Ovary (tissue), 9 donors: ENCODE results near the gene C8A. TPM values are rescaled to one million over a fixed set of nuclear protein-coding genes. Genes with fewer than 3 reads are reported as not detected.

ENCODE experiments used
- DNase-seq, 5 donors: peaks; one replicate each; pipeline ENCODE4 v3.0.0-alpha.2; 2019 to 2020
- H3K27ac ChIP-seq, 2 donors: fragments of 200-600 bp; one replicate each; pipeline versions ENCODE4 v1.5.1 to v1.8.0; 2019 to 2022
- H3K27me3 ChIP-seq: fragments of 200-600 bp; one replicate; pipeline ENCODE4 v1.8.0; 2022
- H3K36me3 ChIP-seq: fragments of 200-600 bp; sonication (generic); one replicate; pipeline ENCODE4 v1.5.1; 2019
- H3K4me1 ChIP-seq: one replicate; pipeline ENCODE4 v1.8.1; 2013; ENCODE audit warnings: mild to moderate bottlenecking, moderate library complexity; ENCODE audit not compliant: insufficient read depth
- H3K4me3 ChIP-seq: fragments of 200-600 bp; sonication (generic); one replicate; pipeline ENCODE4 v1.5.1; 2017
- H3K9me3 ChIP-seq, 2 donors: fragments of 200-600 bp in 1 of 2; sonication (generic) in 1 of 2; one replicate each; pipeline versions ENCODE4 v1.5.1 to v1.8.1; 2013 to 2019; ENCODE audit warnings: mild to moderate bottlenecking in 1 of 2, moderate library complexity in 1 of 2
- EP300 ChIP-seq: sonication (generic); formaldehyde crosslinking; IDR thresholded peaks from one replicate; pipeline ENCODE4 v1.6.1; 2017; ENCODE audit warnings: antibody characterized with exemption
- POLR2A ChIP-seq: fragments of 450-650 bp; IDR thresholded peaks from one replicate; pipeline ENCODE4 v1.6.1; 2017; ENCODE audit warnings: antibody characterized with exemption, mild to moderate bottlenecking, moderate library complexity
- WGBS, 3 donors: extraction: QIAGEN DNeasy Blood & Tissue Kit in 1 of 3; methylation state at CpG; one replicate each; pipeline versions ENCODE4 v1.1.5 to v1.1.7; 2013 to 2017; 5-methylcytosine and 5-hydroxymethylcytosine counted together
- intact Hi-C, 4 donors: fragments of 100-400 bp; cut with DNase I; formaldehyde crosslinking; loops; one replicate each; pipeline versions ENCODE4 v1.11.0 to v1.15.1; 2022 to 2023
- polyA plus RNA-seq, 2 donors: library from polyadenylated mRNA; stranded (reverse); fragments of 200-250 nt in 1 of 2; fragments of 350-450 nt in 1 of 2; fragmentation: Illumina TruSeq in 1 of 2; extraction: RNeasy Lipid Tissue Mini Kit (QIAGEN cat#74804) in 1 of 2; gene quantifications; one replicate each; pipeline ENCODE4 v1.2.3, GENCODE V29; 2013 to 2014
- total RNA-seq, 7 donors: library from RNA; depleted of rRNA in 2 of 7; stranded (reverse); fragments of >200 nt in 2 of 7; fragmentation: NEBNext Ultra II Directional in 3 of 7; extraction: Animal tissue kit (Norgen Biotek cat#: 25700) in 3 of 7; gene quantifications; one replicate each; pipeline versions ENCODE4 v1.1.0 to v1.2.4, GENCODE V29; 2016 to 2023
- TF ChIP-seq, protein P1 (sequence below), 3 donors: fragments of 450-650 bp in 2 of 3; fragments of 200-600 bp in 1 of 3; IDR thresholded peaks; one replicate each; pipeline versions ENCODE4 v1.5.1 to v1.8.0; 2016 to 2022; ENCODE audit warnings: antibody characterized with exemption in 3 of 3, mild to moderate bottlenecking in 1 of 3
- donor health status: DM: no; HTN: no; CAD: no; lungs with moderate emphysema.
- donor health status: DM: no; HTN: no; CAD: no.
- donor health status: Bipolar disorder and iron deficiency.
- donor health status: DM: yes; HTN: yes; CAD: no.
- donor health status: DM: no; HTN: no; CAD: no.
- donor health status: DM: yes; HTN: yes; CAD: no.

The C8A gene
- total and polyA plus RNA-seq, 9 donors: 0.08 TPM; not detected in 8

DNA sequence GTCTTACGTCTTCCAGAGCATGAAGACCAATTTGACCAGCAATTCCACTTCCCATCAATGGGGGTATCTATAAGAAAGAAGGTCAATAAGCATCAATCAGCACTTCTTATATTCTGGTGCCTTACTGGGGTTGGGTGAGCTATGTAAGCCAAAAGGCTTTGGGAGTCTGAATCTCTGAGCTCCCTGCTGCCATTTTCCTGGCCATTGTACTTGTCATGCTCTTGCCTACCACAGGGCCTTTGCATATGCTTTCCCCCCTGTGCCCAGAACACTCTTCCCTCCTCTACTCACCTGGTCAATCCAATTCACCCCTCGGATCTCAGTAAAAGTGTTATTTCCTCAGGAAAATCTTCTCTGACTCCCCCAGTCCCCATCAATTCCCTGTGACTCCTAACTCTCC lies 74.9 kb downstream of the C8A start:
- intact Hi-C loops: no loop called here
- no peaks in the 10 kb centered on the region for H3K4me1 ChIP-seq
- H3K27ac ChIP-seq: no peak overlapping the region
- no peak overlapping the region for H3K4me3 ChIP-seq
- no peaks in the 10 kb centered on the region for H3K9me3 ChIP-seq
- TF ChIP-seq, protein P1, sequence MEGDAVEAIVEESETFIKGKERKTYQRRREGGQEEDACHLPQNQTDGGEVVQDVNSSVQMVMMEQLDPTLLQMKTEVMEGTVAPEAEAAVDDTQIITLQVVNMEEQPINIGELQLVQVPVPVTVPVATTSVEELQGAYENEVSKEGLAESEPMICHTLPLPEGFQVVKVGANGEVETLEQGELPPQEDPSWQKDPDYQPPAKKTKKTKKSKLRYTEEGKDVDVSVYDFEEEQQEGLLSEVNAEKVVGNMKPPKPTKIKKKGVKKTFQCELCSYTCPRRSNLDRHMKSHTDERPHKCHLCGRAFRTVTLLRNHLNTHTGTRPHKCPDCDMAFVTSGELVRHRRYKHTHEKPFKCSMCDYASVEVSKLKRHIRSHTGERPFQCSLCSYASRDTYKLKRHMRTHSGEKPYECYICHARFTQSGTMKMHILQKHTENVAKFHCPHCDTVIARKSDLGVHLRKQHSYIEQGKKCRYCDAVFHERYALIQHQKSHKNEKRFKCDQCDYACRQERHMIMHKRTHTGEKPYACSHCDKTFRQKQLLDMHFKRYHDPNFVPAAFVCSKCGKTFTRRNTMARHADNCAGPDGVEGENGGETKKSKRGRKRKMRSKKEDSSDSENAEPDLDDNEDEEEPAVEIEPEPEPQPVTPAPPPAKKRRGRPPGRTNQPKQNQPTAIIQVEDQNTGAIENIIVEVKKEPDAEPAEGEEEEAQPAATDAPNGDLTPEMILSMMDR (IDR thresholded peaks at IDR 0.05): no peak
- TF ChIP-seq POLR2A (no peak), EP300 (no peak)
- H3K36me3 ChIP-seq: no peaks in the 10 kb centered on the region
- DNase-seq: no peak
- H3K27me3 ChIP-seq: no peaks in the 10 kb centered on the region
- 71 to 77% (median 77%) methylated on average over 2 of the region's 2 CpGs for WGBS, 3 donors

DNA sequence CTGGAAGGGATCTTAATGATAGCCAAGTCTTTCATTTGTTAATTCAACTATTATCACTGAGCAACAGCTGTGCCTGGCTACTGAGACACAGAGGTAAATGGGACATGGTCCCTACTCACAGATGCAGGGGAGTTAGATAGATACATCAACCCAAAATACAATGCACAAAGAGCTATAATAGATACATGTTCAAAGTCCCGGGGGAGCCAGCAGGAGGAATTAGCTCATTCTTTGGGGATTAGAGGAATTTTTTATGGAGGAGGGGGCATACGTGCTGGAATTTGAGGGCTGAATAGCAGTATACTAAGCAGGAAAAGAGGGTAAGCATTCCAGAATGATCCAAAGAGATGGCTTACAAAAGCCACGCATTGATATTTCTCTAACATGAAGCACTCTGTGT lies 76.6 kb downstream of the C8A start:
- no peaks in the 10 kb centered on the region for H3K36me3 ChIP-seq
- 46 to 51% (median 47%) methylated on average over 3 of the region's 3 CpGs for WGBS, 3 donors
- H3K9me3 ChIP-seq: no peaks in the 10 kb centered on the region
- no peak overlapping the region for H3K4me3 ChIP-seq
- no peaks in the 10 kb centered on the region for H3K27me3 ChIP-seq
- no peak for DNase-seq
- TF ChIP-seq EP300: no peak
- TF ChIP-seq POLR2A: no peak
- TF ChIP-seq, protein P1 (IDR thresholded peaks at IDR 0.05): no peak
- H3K27ac ChIP-seq: no peak overlapping the region
- H3K4me1 ChIP-seq: no peaks in the 10 kb centered on the region
- intact Hi-C loops: no loop called here

DNA sequence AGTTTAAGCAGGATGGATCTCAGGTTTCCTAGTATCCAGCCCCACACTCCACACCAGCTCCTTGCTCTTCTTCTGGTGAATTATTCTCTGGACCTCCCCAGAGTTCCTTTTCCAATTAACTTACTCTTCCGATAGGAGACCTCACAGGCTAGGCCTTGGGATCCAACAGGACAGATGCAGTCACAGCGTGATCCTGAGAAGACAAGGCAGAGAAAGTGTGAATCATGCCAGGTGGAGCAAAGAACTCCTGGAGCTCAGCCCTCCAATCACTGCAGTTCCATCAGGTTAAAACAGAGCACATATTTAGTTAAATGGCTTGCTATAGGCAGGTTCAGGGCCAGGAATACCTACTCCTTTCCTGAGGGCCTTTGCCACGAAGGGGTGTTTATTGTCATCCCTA lies 77.1 kb downstream of the C8A start:
- no peaks in the 10 kb centered on the region for H3K9me3 ChIP-seq
- no peaks in the 10 kb centered on the region for H3K27me3 ChIP-seq
- no peak overlapping the region for H3K4me3 ChIP-seq
- intact Hi-C loops: no loop called here
- H3K4me1 ChIP-seq: no peaks in the 10 kb centered on the region
- DNase-seq: no peak
- H3K27ac ChIP-seq: no peak overlapping the region
- 74 to 81% (median 75%) methylated on average over 3 of the region's 3 CpGs for WGBS, 3 donors
- no peaks in the 10 kb centered on the region for H3K36me3 ChIP-seq
- TF ChIP-seq POLR2A (no peak), EP300 (no peak)
- TF ChIP-seq, protein P1 (IDR thresholded peaks at IDR 0.05): no peak

DNA sequence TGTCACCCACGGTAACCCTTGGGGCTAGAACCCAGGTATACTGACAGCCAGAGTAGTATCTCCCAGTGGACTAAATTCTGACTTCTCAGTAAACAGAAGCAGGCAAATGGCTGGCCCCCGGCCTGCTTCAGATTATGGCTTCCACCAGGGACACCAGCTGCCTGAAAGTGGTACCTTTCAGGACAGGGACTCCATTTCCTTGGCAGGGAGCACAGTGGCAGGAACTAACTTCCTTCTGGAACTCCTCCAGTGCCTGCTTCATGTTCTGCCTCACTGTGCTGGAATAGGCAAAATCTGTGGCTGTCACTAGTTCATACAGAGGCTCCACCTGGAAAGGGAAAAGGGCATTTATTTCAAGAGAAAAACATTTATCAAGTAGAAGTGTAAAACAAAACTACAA lies 78.6 kb downstream of the C8A start:
- H3K4me3 ChIP-seq: no peak overlapping the region
- no peaks in the 10 kb centered on the region for H3K9me3 ChIP-seq
- no peak for DNase-seq
- H3K36me3 ChIP-seq: no peaks in the 10 kb centered on the region
- H3K4me1 ChIP-seq: no peaks in the 10 kb centered on the region
- H3K27ac ChIP-seq: no peak overlapping the region
- 75 to 84% (median 82%) methylated on average over 2 of the region's 2 CpGs for WGBS, 3 donors
- intact Hi-C loops: no loop called here
- no peaks in the 10 kb centered on the region for H3K27me3 ChIP-seq
- TF ChIP-seq POLR2A: no peak
- TF ChIP-seq, protein P1 (IDR thresholded peaks at IDR 0.05): no peak
- TF ChIP-seq EP300: no peak

DNA sequence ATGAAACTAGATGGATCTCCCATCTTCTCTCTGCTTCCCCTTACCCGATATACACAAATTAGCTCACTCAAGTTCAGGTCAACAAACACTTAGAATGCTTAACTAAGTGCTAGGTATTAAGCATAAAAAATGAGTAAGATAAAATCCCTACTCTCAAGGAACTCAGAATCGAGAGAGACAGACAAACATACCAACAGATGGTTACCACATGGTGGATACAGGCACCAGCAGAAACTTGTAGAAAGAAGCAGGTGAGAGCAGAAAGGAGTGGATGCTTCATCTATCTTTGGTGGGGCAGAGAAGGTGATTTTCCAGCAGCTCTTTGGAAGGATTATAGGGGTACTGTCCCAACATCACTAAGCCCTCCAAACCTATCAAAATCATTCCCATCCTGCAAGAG lies 79.0 kb downstream of the C8A start:
- Histone ChIP-seq H3K27me3 (no peaks in the 10 kb centered on the region), H3K4me3 (no peak overlapping the region), H3K9me3 (no peaks in the 10 kb centered on the region), H3K36me3 (no peaks in the 10 kb centered on the region), H3K27ac (no peak overlapping the region), H3K4me1 (no peaks in the 10 kb centered on the region)
- no peak for DNase-seq
- no peak for TF ChIP-seq EP300
- TF ChIP-seq, protein P1 (IDR thresholded peaks at IDR 0.05): no peak
- no peak for TF ChIP-seq POLR2A
- intact Hi-C loops: no loop called here
- 35 to 50% (median 43%) methylated on average over 2 of the region's 2 CpGs for WGBS, 3 donors
